NT2/D1 (cell line): ENCODE data around the gene PILRA.

ENCODE experiments used
- SUZ12 ChIP-seq: IDR thresholded peaks from 2 replicates; pipeline ENCODE4 v1.6.1; 2011; ENCODE audit not compliant: insufficient read length, insufficient read depth; ENCODE audit errors: extremely low read depth
- YY1 ChIP-seq: IDR thresholded peaks from 2 replicates; pipeline ENCODE4 v1.6.1; 2011; ENCODE audit not compliant: insufficient read length, insufficient read depth
- ZNF274 ChIP-seq: IDR thresholded peaks from 2 replicates; pipeline ENCODE4 v1.6.1; 2011; ENCODE audit warnings: mild to moderate bottlenecking, low read depth, low read length

DNA sequence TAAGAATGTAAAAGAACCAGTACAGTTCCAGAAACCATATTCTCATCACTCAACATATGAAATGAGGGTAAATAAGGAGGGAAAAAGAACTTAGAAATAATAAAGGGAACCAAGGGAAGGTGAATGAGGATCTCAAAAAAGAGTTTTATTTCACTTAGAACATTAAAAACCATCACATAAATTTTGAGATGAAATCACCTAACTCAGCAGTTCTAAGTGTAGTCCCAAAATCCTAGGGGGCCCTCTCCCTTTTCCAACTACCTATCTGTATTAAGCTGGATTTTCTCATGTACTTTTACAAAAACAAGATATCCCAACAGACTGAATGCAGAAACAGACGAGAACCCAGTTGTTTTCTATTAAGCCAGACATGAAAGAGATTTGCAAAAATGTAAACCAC, 52.1 kb downstream of the PILRA start:
- TF ChIP-seq ZNF274 (no peak), SUZ12 (no peak), YY1 (no peak)
